GM18499 (cell line): ENCODE results near the gene KHSRP.

Experiments
- ATAC-seq: cut with Tn5 transposase; IDR thresholded peaks from one replicate; pipeline ENCODE4 v1.9.1; 2021; ENCODE audit warnings: moderate number of reproducible peaks; ENCODE audit not compliant: insufficient read depth, unreplicated experiment

KHSRP gene

GRCh38 chr19:6396305-6396704 lies 28.3 kb downstream of the KHSRP start:
- ATAC-seq: no peak

DNA sequence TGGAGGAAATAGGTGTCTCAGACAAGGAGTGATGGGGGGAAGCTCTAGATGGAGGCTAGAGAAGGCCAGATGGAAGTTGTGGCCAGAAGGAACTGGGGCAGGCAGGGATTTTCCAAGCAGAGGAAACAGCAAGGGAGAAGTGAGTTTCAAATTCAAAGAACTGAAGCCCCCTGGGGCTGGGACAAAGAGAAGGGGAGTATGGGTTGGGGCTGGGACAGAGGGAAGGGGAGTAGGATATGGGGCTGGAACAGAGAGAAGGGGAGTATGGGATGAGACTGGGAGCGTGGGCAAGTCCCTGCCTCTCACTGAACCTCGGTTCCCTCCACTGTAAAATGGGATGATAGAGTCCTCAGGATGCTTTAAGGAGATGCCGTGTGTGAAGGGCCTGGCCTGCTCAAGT lies 29.8 kb downstream of the KHSRP start:
- no peak for ATAC-seq

- ATAC-seq: no peak
Measured at GRCh38 chr19:6393983-6394412, 30.6 kb downstream of the KHSRP start.

DNA sequence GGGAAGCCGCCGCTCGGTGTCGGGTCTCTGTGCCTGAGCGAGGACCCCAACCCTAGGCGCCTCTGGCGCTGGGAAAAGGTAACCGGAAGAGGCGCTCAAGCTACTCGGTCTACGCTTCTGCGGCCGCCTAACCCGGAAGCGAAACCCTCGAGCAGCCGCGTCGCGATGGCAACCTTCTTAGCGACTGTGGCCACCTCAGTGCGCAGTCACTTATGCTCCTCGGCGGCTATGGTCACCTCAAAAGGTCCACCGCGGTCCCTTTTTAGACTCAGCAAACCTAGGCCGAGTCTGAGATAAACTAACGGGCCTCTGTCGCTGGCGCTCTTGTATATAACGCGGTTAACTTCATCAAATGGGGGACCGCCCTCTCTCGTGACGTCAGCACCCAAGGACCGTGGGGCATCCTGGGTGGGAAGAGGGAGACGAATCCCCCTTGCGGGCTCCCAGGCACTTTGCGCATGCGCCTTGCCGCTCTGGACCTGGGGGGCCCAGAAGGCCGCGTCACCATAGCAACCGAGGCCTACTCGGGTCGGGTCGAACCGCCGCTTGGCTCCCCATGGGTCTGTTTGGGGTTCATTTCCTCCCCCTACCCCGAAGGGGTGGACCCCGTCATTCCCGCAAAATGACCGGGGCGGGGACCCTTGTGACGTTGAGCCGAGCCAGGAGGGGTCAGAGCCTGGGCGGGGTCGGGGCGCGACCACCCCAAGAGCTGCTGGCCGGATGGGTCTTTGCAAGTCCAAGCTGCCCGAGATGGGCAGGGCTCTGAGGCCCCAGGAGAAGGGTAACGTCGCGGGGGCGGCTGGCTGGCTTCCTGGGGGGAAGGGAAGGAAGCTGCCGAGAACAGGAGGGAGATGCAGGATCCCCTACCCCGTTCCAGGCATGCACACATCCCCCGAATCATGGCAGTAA lies 31.3 kb downstream of the KHSRP start, which contains the start of gene GTF2F1:
GTF2F1 (minus strand) TSS at position 91 of the 909 bp plus-strand sequence. CDS start 169 bp downstream, outside the sequence.
- no peak for ATAC-seq

GRCh38 chr19:6392221-6393073 lies 32.2 kb downstream of the KHSRP start:
- ATAC-seq: no peak

DNA sequence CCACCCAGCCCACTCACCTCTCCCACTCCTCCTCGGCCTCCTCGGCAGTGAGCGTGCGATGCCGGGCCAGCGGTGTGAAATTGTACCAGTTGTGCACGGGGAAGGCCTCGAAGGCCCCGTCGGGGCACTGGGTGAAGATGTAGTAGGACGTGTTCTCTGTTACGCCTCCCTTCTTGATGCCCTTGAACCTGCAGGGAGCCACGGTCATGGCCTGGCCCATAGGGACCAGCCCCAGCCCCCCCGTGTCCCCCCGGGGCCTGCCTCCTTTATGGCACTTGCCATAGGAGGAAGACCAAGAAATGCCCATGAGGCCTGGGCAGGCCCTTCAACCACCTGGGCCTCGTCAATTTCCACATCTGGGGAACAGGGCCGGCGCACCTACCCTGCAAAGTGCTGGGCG lies 37.2 kb downstream of the KHSRP start:
- ATAC-seq: no peak

DNA sequence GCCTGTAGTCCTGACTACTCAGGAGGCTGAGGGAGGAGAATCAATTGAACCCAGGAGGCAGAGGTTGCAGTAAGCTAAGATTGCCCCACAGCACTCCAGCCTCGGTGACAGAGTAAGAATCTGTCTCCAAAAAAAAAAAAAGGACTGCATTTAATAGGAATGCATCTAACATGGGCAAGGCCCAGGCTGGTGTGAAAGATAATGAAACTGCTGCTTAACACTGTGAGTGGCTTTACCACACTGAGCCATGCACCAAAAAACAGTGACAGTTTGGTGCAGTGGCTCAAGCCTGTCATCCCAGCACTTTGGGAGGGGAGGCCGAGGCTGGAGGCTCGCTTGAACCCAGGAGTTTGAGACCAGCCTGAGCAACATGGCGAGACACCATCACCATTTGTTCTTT lies 40.2 kb downstream of the KHSRP start:
- no peak for ATAC-seq

DNA sequence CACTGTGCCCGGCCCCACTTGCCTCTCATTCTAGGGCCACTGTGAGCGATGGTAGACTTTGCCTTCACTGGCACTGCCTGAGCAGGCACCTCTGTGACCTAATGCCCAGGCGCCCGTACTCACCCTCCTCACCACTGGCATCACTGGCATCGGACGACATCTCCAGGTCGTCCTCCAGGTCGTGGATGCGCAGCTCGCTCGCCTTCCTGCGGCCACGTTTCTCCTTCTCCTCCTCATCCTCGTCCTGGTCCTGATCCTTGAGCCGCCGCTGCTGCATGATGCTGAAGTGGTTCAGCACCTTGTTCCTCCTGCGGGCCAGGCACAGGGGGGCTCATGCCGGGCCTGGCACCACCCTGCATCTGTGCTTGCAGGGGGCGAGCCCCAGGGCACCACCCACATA lies 41.4 kb downstream of the KHSRP start:
- no peak for ATAC-seq

GRCh38 chr19:6381030-6381750 lies 43.4 kb downstream of the KHSRP start:
- ATAC-seq: no peak

DNA sequence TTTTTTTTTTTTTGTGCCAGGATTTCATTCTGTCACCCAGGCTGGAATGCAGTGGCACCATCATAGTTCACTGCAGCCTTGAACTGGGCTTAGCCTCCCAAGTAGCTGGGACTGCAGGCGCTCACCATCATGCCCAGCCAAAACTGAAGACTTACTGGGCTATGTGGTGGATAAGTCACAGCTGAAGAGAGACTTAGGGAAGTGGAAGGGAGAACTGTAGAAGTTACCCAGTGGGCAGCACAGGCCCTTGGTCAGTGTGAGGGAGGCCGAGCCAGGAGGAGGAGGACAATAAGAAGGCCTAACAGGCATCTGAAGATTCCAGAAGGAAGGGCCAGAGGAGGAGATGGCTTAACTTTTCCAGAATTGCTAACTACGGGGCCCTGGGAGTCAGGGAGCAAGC lies 44.9 kb downstream of the KHSRP start:
- no peak for ATAC-seq

- no peak for ATAC-seq
Measured at GRCh38 chr19:6378486-6378885, 46.1 kb downstream of the KHSRP start.

DNA sequence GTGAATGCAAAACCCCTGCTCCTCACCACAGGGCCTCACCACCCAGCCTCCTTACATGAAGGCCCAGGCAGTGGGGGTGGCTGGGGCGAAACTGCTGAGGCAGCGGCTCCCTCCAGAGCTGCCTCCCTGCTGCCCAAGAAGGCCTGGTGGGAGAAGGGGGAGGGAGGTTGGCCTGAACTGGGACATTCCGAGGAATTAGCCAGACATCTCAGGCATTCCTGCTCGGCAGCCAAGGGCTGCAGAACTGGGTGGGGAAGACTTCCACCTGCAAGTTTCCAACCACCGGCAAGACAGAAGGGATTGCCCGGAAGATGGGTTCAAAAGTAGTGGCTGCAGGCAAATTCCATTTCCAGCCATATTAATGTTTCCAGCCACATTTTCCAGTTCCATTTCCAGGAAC lies 46.6 kb downstream of the KHSRP start:
- no peak for ATAC-seq

GRCh38 chr19:6376512-6377190 lies 48.0 kb downstream of the KHSRP start:
- ATAC-seq: no peak

GRCh38 chr19:6375411-6376010 lies 49.1 kb downstream of the KHSRP start, which contains the start of gene PSPN:
PSPN (minus strand) TSS chr19:6375933; CDS start chr19:6375849, 84 bp downstream.
- no peak for ATAC-seq

DNA sequence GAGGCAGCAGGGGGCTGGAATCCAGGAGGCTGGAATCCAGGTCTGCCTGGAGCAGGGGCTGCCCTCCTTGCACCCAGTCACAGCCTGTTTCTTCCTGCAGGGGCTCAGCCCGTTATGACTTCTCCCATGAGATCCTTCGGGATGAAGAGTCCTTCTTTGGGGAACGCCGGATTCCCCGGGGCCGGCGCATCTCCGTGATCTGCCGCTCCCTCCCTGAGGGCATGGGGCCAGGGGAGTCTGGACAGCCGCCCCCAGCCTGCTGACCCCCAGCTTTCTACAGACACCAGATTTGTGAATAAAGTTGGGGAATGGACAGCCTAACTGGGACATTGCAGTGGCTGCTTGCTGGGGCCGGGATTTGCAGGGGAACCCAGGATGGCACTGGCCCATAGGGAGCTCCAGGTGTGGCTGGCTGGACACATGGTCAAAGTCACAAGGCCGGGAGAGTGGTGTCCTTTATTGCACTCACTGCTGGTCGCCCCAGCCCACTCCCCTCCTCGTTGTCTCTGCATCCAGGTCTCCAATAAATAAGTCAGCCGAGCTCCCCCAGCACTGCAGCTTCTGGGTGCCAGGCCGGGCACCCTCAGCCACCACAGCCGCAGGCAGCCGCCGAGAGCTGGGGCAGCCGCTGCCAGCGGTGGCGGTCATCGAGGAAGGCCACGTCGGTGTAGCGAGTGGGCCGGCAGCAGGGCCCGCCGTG lies 49.8 kb downstream of the KHSRP start:
- no peak for ATAC-seq

DNA sequence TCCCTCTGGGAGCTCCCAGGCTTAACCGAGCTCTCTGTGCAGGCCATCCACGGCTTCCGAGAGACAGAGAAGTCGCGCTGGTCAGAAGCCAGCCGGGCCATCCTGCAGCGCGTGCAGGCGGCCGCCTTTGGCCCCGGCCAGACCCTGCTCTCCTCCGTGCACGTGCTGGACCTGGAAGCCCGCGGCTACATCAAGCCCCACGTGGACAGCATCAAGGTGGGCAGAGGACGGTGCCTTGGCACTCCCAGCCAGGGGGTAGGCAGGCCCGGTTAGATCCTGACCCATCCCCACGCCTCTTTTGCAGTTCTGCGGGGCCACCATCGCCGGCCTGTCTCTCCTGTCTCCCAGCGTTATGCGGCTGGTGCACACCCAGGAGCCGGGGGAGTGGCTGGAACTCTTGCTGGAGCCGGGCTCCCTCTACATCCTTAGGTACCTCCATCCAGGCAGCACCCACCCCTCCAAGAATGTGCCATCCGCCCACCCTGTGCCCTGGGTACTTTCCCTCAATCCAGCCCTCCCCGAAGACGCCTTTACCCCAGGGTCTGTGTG lies 50.4 kb downstream of the KHSRP start:
- ATAC-seq: no peak

DNA sequence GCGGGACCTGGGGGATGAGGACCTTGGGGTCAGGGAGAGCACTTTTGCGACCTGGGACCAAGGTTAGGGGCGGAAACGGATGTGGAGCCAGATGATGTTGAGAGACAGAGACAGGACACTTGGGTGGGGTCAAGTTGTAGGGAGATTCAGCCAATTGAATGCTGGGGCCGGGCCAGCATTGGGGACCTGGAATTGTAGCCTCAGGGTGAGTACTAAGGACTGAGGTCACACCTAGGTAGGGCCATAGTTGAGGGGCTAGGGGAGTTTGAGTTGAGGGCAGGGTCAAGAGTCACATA lies 50.9 kb downstream of the KHSRP start:
- ATAC-seq: no peak

GRCh38 chr19:6373096-6373812 lies 51.4 kb downstream of the KHSRP start:
- ATAC-seq: no peak
